HPDE6-E6E7 (cell line): ENCODE results near the gene PABPC4L.
"Not testable (repeated sequence)": the region's sequence is repeated elsewhere in the genome, so short reads cannot be mapped to it uniquely, and the experiment has no call there.

Source experiments
- DNase-seq: peaks from one replicate; pipeline ENCODE4 v3.0.0; 2011; ENCODE audit warnings: missing footprints; ENCODE audit errors: extremely low spot score

The PABPC4L gene

DNA sequence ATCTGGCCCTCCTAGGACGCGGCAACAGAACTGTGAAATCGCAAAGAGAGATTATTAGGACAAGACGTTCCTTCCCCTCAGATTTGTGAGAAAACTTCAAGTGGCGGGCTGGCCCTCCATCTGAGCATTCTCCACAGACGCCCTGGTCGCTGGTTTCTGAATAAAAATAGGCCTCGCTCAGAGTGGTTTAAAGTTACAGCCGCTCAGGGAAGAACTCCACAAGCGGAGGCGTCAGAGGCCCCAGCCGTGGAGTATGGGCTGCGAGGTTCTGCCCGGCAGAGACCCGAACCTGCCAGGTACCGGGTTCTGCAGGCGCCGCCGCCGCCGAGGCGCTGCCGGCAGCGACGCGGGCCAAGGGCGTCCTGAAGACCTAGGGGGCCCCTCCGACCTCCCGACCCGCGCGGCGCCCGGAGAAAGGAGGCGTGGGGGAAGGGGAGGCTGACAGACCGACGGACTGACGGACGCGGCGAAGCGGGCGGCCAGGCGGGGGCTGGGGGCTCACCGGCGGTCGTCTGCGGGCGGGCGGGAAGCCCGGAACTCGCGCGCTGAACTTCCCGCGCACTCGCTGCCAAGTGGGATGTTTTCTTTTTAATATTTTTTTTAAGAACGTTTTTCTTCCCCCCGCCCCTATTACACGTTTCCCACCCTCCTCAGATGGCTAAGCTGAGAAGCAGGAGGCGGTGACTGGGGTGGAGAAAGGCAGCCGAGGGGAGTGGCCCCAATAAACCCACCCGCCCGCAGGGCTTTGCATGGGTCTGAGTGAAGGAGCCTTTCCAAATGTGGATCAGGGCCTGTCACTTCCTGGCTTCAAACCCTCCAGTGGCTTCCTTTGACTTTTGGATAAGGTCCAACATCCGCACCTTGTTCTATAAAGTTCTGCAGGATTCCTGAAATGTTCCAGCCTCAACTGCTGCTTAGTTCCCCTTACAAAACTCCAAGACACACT, at the start of gene PABPC4L:
TSS of gene PABPC4L (minus strand) at position 574 of the 946 bp plus-strand sequence. CDS start 770 bp downstream, outside the sequence.
- peak; percentile 40 for DNase-seq

DNA sequence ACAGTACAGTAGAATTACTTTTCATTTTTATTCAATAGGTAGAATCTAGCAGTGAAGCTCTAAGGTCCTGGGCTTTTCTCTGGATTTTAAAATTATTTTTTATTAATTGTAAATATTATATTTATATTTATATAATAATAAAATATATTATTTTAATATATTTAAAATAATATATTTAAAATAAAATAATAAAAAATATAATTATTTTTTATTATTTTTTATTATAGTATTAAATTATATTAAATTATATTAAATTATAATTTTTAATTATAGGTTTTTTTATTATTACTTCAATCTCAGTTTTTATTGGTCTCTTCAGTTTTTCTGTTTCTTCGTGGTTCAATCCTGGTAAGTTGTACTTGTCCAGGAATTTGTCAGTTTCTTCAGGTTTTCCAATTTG, 49.7 kb upstream of the PABPC4L start:
- no peak for DNase-seq

DNA sequence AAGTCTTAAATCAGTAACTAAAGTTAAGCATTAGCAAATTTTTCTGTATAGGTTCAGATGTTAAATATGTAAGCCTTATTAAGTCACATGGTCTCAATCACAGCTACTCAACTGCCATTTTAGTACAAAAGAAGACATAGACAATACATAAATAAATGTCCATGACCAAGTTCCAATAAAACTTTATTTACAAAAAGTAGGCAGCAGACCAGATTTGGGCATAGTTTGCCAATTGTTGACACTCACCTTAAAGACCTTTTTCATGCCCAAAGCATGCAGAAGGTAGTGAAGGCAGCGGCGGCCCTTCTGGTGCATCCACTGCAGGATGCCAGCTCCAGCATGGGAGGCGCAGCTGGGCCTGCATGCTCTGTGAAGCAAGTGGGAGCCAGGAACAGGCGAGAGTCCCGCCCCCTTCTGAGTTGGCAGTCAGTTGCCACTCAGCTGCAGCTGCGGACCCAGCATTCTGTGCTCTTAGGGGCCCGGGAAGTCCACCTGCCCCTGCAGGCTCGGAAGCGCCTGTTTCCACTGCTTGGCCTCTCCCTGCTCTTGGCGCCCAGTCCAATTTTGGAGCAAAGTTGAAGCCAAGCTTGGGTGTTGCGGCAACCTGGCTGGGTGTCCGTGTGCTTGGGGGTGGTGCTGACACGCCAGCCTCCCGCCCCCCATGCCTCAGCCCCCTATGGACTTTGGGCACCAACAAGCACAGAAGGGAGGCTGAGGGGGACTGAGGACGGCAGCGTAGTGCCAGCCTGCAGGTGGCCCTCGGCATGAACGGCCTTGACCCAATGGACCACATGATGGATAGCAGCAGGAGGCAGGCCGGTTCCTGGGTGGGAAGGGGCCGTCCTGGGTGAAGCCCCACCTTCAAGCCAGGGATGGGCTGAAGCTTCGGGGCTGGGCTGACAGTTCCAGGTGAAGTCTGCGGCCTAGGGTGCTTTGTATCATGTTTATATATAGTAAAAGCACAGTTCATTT, 42.4 kb upstream of the PABPC4L start:
- no peak for DNase-seq

DNA sequence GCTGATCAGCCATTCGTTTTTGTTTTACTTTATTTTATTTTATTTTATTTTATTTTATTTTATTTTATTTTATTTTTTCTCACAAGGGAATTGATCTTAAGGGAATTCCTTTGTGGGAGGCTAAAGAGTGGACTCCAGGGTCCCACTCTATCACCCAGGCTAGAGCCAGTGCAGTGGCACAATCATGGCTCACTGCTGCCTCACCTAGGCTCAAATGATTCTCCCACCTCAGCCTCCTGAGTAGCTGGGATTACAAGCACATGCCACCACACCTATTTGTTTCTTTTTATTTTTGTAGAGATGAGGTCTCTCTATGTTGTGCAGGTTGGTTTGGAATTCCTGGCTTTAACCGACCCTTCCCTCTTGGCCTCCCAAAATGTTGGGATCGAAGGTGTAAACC, 17.5 kb upstream of the PABPC4L start:
- DNase-seq = no peak

DNA sequence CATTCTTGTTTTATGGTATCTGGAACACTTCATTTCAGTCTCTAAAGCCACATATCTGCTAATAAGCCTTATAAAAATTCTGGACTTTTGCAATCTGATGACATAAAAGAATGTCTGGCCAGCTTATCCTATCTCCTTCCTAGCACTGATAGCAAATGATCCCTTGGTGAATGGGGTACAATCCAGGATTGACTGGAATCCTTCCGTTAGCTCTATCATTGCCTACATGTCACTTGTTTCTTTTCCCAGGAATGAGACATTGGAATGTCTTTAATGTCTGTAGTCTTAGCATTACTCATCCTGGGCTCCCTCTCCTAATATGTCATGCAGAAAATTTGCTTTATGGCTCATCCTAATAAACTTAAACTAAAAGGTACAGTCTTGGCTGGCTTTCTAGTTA, 14.8 kb upstream of the PABPC4L start:
- no peak for DNase-seq

DNA sequence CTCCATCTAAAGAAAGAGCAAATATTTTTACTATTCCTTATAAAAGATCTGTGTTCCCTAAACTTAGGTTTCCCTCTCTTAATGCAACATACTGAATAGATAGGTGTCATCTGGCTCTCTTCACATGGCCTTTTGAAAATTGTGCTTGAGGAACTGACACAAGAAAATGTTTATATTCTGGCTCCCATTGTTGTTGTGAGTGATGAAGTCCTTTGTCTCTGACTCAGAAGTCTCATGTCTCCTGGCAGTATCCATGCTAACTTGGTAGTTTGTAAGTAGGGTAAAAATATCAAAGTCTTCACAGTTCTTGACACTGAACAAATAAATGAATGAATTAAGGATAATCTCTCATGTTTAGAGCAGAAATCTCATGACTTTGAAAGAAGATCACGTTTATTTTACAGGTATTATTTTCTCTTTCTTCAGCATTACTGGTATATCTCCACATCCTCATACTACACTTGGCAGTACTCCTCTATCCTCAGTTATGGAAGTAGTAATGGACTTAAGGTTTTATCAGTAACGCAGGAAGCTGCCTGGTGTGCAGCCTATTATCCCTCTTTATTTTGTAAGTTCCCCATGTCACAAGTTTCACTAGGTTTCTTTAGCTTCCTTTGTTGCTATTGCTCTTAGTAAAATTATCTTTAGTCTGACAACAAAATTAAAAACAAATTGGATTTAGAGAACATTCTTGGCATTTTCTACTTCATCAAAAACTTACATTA, 14.2 kb upstream of the PABPC4L start:
- DNase-seq = no peak

DNA sequence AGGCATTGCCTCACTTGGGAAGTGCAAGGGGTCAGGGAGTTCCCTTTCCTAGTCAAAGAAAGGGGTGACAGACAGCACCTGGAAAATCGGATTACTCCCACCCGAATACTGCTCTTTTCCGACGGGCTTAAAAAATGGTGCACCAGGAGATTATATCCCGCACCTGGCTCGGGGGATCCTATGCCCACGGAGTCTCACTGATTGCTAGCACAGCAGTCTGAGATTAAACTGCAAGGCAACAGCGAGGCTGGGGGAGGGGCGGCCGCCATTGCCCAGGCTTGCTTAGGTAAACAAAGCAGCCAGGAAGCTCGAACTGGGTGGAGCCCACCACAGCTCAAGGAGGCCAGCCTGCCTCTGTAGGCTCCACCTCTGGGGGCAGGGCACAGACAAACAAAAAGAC, 6.4 kb upstream of the PABPC4L start:
- DNase-seq = not testable (repeated sequence)

DNA sequence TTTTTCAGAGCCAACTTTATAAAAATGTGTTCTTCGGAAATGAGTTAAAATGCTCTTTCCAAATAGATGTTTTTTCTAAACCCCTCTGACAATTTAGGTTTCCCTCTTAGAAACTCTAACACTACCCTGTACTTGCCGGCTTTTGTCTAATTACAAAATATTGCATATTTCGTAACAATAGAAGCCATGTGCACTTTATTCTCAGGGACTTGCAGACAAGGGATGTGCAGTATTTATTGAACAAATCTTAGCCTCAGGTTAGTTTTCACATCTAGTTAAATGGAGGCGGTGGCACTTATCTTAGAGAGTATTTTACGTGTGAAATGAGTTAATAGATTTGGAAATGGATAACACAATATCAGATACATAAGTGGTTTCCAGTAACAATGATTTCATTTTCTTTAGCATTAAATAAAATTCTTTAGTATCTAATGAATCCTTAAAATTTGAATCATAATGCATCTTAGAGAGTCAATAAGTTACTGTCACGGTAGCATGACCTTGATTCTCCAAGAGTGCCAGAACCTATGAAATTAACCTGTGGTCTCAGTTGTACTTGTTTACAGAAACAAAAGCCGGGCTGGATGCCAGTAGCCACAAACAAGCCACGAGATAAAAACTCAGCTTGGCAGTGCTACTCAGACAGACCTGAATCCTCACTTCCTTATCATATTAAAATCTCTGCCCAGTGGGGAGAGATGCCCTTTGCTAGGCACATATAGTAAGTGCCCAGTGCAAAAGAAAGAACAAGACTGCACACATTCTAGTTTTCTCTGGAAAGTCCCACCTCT, 772 bp upstream of the PABPC4L start:
- DNase-seq = peak; percentile 8

DNA sequence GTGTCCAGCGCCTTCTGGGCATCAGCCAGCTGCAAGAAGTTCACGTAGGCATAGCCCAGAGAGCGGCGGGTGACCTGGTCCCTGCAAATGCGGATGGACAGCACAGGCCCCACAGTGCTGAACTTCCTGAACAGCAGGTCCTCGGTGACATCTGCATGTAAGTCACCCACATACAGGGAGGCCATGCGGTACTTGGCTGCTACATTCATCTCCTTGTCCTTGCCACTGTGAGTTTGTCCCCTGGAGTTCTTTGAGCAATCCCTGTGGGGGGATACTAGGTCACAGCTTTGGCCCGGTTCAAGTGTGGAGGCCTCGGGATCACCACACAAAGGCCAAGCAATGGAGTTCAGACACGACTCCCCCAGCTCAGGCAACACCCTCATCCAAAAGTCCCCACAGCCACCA, 776 bp downstream of the PABPC4L start:
- no peak for DNase-seq

DNA sequence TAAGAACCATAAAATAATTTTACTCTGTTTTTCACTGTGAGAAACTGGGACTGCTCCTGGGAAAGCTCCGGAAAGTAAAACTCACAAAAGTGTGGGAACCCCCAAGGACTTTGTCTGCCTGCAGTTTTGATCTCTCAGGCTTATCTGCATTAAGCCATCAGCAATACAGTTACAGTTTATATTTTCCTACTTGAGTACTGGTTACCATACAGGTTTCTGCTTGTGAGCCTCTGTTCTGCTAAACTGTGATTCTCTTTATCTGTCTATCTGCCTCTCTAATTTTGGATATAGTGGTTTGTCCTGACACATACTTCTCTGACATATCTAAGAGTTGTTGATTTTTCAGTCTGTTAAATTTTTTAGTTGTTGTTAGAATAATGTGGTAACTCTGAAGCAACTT, 11.6 kb downstream of the PABPC4L start:
- no peak for DNase-seq

DNA sequence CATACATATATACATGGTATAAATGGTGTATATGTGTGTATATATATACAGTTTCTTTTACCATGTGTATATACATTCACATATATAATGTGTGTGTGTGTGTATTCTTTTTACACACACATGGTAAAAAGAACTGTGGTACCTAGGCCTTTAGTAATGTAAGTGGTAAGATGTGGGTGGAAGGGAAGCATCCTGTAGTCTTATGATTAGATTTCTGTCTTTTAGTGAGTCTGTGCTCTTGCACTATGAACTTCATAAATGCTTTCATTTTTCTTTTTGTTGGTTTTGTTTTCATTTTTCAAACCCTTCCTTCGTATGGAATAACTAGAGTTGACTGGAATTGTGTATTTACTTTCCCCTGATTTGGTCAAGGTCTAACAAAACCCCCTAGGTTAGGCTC, 12.1 kb downstream of the PABPC4L start:
- no peak for DNase-seq

DNA sequence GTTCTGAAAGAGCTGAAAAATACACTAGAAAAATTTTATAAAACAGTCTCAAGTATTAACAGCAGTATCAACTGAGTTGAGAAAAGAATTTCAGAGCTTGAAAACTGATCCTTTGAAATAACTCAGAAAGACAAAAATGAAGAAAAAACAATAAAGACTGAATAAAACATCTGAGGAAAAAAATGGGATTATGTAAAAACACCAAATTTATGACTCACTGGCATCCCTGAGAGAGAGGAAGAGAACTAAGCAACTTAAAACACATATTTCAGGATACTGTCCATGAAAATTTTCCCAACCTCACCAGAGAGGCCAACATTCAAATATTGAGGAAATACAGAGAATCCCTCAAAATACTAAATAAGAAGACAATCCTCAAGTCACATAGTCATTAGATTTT, 22.9 kb downstream of the PABPC4L start:
- DNase-seq = no peak

DNA sequence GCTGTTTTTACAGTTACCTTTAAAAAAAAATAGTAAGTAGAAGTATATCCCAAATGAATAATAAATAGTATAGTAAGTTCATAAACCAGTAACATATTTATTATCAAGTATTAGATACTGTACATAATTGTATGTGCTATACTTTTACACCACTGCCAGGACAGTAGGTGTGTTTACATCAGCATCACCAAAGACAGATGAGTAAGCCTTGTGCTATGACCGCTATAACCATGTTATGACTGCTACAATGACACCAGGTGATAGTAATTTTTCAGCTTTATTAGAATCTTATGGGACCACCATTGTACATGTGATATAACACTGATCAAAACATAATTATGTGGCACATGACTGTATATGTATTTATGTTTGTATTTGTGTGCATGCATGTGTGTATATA, 27.3 kb downstream of the PABPC4L start:
- DNase-seq = no peak

DNA sequence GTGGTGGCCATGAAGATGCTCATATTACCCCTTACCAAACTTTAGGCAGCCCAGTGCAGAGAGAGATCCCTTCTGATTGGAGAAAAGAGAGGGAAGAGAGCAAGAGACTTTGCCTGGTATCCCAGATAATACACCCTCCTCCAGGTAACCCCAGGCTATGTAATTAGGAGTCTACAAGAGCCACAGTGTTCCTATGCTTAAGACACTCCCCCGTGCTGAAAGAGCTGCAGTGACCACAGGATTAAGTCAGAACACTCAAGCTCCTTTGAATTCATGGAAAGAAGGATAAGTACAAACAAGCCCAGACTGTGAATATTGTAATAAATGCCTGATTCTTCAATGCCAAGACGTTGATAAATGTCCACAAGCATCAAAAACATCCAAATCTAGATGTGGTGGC, 41.4 kb downstream of the PABPC4L start:
- no peak for DNase-seq

DNA sequence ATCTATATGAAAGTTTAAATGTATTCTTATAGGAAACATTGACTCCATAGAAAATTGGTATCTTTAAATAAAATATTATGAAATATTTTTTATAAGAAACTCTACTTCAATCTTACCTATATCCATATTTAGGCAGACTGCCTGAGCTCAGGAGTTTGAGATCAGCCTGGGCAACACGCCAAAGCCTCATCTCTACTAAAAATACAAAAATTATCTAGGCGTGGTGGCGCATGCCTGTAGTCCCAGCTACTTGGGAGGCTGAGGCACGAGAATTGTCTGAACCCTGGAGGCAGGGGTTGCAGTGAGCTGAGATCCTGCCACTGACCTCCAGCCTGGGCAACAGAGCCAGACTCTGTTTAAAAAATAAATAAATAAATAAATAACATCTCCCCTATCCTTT, 47.5 kb downstream of the PABPC4L start:
- no peak for DNase-seq

DNA sequence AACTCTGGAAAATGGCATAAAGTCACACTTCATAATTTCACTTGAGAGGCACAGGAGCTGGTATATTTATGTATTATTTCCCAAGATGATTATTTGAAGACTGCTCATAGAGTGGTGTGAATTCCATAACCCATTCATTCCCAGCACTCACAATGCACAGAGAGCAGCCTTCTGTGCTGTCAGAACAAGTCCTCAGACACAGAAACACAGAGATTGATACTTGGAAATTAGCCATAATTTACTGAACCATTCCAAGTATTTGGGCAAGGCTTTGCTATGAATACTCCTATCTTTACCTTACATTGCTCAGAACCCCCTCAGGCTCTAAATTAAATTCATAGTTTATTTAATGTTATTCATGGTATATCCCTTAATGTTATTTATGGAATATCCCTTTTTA, 53.6 kb downstream of the PABPC4L start:
- DNase-seq = no peak
